Activated CD4-positive, alpha-beta T cell treated with anti-CD3 and anti-CD28 coated beads, Interleukin-2, amount 50 U/mL, for 4 hours (primary cell): ENCODE data around the gene GRAP2.

Experiments used
- DNase-seq, 2 experiments: peaks; one replicate each; pipeline ENCODE4 v3.0.0-alpha.2; 2020

Gene GRAP2

DNA sequence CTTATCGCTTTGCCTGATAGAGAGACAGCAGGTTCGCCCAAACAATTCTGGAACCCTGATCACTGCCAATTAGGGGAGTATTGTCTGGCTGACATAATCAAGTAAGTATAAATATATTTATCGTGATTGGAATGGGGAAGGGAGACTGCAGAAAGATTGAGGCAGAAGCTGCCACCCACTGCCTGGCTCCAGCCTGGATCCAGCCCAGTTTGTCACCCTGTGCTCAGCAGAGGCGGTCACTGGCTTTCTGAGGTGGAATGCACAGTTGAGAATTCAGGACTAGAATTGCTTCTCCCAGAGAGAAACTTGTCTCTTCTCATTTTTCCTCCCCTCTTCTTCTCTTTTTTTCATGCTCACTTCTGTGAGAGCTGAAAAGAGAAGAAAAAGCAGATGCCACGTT, 25.9 kb downstream of the GRAP2 start:
- no peak for DNase-seq

DNA sequence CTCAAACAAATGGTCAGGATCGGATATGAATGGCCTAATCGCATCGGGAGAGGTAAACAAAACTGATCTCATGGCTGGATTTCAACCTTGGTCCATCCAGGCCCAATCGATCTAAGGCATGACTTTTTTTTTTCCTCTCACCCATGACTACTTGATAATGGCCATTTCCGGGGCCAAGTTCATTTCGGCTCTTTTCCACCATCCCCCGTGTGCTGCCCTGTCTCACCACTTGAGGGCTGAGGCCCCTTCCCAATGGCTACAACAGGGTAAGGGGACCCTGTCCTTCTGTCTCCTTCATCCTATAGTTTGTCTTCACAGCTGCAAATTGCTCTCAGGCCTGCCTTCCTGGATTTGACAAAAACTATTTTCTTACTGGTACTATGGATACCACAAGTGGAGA, 26.7 kb downstream of the GRAP2 start:
- no peak for DNase-seq

DNA sequence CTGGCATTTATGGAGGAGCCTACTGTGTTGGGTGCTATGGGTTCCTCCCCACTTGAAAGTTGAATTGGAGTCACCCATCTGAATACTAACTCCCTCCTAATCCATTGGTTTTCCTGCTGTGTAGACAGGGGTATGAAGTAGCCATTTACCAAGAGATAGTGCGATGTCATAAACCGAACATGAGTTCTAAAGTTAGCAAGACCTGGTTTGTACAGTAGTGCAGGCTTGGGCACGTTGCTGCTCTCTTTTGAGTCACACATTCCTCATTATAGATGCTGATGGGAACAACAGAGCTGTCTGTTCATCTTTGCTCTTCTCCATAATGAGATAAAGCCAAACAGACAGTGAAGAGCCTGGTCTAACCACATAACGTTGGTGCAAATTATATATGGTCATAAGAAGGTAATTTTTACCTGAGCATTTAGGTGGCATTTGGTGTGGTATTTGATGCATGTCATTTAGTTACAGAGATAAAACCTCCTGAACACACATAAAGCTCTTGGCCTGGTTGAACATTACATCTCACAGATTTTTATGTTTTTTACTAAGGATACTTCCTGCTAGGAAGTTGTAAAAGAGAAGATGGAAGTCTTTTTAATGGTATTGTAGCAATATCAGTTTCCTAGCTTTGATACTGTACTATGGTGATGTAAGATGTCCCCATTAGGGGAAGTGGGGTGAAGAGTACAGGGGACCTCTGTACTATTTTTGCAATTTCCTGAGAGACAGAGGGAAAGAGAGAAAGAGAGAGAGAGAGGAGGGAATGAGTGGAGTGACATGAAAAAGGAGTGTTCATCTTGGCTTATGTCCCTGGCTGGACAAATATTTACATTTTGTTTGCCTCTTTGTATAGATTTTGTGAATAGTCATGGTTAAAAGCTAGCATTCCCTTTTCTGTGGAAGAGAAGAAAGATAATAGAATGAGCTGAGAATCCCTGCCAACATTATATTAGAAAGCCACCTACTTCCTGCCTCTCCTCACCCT, 27.9 kb downstream of the GRAP2 start:
- DNase-seq, result no peak

DNA sequence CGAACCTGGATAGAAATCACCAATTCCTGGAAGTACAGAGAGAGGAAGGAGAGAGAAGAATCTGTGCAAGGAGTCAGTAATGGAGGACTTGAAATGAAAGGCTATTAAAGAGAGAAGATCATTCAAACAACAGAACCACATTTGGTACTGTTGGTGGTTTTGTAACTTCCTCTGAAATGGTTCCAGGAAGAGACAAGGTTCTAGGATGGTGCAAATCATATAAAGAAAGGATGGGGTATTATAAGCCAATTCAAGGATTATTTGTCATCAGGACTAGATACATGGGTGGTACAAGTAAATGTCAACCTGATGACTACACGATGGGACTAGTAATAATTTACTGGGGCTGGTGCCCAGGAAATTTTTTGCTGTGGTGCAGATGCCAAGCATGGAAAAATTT, 30.4 kb downstream of the GRAP2 start:
- no peak for DNase-seq

DNA sequence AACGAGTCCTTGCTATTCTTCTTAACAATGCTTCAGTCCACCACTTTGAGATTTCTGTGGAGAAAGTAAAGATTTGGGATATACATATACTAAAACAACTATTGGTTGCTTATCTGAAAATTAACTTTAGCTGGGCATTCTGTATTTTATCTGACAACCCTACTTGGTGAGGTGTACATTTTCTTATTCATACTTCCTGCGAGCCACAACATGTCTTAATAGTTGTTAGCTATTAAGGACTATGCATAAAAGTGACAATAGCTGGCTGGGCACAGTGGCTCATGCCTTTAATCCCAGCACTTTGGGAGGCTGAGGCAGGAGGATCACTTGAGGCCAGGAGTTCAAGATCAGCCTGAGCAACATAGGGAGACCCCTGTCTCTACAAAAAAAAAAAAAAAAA, 31.3 kb downstream of the GRAP2 start:
- no peak for DNase-seq

DNA sequence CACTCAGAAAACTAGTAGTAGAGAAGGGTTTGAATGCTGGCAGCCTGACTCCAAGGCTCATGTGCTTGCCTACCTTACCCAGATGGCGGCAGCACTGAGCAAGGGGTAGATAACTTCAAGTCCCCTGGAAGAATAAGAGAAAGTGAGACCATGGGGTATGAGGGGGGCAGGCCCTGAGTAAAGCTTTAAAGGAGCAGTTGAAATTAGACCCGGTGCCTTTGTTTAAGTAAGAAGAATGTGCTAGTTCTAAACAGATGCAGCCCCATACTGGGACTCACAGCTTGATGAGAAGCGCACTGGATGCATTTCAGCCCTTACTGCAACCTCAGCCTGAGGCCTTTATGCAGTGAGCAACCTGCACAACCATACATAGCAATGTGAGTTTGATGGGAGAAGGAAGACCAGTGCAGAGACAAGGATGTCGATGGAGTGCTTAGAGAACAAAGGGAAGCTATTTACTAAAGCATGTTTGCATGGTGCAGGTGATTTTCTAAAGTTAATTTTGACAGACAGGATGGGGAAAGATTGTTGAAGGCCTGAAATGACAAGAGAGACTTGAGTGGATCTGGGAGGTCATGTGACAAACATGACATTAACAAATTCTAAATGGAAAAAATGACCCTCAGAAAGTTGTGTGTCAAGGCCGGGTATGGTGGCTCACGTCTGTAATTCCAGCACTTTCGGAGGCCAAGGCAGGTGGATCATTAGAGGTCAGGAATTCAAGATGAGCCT, 32.2 kb downstream of the GRAP2 start:
- DNase-seq, result peak; percentile 28 to 36

DNA sequence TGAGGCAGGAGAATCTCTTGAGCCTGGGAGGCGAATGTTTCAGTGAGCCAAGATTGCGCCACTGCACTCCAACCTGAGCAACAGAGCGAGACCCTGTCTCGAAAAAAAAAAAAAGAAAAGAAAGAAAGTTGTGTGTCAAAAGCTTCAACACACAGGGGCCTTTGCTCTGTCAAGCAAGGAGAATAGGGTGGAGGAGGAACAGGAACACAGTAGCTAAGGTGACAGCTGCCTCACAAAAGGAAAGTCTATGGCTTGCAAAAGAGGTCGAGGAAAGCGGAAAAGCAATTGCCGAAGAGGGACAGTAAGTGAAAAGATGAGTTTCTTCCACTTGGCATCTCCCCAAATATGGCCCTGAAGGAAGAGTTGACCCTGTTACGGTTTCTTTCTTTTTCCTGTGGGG, 32.9 kb downstream of the GRAP2 start:
- DNase-seq, result no peak

DNA sequence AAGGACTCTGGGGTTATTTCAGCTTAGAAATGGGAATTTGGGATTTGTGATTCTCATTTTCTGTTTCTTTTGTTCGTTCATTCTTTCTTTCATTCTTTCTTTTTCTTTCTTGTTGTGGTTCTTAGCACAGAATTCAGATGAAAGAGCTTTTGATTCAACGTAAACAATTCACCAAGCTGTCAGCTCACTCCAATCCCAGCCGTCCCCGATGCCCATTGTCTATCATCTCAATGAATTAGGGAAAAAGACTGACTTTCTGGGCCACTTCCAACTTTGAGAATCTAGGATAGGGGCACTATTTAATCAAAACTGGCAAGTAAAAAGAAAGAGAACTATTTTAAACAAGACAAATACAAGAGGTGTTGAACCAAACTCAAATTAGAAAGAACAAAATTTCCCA, 34.2 kb downstream of the GRAP2 start:
- no peak for DNase-seq

DNA sequence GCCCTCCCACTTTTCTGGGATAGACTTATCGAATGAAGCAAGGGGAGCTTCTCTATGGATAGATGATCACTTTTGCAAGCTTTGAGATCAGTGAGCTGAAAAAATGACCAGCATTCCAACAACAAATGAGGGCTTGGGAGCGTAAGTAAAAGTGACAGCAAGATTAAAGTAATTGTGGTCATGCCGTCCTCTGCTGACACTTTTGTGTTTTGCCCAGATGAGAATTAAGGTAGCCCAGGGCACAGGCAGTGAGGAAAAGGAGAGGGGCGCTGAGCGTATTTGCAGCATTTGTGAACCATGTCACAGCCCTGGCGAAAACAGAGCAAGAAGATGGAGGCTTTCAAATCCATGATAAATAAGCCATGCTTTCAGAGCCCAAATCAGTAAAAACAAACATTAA, 34.7 kb downstream of the GRAP2 start:
- no peak for DNase-seq

DNA sequence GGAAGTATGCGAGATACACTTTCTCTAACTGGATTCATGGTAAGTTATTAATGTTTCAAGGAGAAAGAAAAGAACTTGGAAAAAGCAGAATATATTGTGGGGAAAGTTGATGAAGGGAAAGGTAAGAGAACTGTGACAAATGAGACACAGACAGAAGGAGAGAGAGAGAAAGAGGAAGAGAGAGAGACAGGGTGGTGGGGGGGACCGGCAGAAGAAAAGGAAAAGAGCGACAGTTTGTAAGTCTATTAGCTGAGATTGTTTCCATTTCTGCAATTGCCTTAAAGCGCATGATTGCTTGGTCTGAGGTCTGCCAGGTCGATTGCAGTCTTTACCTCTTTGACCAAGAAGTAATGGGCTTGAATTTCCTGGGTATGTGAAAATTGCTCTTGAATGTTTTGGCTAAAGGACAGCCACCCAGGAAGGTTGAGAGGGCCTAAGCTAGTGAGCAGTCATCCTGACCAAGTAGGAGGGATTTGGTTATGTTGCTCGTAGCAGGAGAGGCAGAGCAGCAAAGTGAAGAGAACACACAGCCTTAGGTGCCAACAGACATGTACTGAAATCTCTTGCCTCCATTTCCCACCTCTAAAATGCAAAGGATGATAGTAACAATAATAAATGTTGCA, 35.8 kb downstream of the GRAP2 start:
- DNase-seq, result no peak

DNA sequence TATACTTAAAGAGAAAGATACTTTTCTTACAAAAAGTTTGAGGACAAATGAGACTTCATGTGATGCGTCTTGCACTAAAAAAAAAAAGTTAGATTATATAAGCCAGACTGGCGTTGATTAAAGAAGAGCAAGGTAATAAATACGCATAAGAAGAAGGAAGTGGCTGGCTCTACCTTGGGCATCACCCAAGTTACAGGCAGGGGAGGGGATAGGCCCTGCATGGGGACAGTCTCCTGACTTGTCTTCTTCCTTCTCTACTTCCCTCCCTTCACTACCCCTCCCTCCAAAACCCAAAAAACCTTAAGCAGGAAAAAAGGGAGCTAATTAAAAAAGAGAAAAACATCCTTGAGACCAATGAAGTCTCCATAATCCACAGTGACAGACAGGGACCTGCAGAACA, 37.0 kb downstream of the GRAP2 start:
- no peak for DNase-seq

DNA sequence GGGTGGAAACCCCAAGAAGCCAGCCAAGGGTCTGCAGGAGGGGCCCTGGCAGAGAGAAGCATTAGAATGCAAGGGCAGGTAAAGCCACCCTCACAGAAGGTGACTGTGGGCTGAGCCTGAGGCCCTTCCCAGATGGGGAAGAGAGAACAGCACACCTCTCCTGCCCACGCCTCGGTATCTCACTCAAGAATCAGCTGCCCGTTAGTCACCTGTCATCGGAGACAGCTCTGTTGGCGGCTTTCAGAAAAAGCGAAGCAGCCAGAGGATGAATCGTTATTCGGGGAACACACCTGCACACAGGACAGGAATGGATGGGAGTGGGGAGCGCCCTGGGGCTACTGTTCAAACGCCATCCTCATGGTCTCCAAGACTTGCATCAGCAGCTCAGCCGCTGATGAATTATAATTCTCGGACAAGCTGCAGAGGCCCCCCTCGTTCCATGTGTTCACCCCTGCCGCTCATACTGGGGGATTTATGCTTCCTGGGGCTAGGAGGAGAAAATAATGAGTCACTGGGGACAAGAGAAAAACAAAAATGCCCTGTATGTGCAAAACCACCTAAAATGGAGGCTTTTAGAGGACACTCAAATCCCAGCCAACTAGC, 37.7 kb downstream of the GRAP2 start:
- DNase-seq, result peak; percentile 57 to 66

DNA sequence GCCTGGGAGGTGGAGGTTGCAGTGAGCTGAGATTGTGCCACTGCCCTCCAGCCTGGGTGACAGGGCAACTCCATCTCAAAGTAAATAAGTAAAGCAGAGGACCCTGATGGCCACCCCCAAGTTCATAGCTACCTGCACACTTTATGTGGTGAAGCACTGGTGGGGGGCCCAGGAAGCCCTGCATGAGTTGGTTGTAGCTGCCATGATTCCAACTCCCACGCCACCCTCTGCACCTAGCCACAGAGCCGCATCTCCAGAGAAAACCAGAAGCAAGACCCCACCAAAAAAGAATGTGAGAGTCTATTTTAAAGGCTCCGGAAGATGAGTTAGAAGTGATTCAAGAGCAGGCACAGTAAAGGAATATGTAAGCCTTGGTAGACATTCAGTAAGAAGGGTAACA, 38.9 kb downstream of the GRAP2 start:
- no peak for DNase-seq

DNA sequence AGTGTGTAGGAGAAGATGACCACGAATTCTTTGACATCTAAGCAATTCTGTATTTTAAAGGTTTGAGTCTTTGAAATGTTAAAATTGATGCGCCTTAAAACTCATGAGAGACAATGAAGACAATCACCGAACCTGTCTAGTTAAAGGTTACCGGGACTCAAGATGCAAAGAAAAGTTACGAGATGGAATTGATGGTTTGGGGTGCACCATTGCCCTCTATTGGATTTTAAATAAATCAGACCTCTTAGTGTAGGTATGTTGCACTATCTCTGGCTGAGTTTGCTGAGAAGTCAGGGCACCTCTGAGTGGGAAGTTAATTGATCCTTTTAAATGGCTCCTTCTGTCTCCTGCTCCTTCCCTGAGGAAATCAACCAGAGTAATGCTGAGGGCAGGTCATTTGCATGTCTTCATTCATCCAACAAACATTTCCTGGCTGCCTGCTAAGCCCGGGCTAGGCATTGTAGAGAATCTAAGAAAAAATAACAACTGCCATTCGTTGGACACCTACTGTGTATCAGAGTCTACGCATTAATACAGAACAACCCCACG, 39.9 kb downstream of the GRAP2 start:
- no peak for DNase-seq

DNA sequence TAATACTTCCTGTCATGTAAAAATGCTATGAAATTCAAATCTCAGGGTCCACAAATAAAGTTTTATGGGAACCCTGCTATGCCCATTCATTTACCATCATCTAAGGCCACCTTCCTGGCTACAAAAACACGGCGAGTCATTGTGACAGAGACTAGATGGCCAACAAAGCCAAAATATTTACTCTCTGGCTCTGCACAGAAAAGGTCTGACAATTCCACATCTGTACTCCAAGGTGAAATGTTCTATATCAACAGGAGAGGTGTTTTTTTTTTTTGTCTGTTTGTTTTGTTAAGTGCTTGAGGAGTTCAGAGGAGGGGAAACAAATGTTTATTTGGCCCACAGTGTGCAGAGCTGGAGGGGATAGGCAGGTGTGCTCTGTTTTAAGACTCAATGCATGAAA, 40.7 kb downstream of the GRAP2 start:
- DNase-seq, result no peak

DNA sequence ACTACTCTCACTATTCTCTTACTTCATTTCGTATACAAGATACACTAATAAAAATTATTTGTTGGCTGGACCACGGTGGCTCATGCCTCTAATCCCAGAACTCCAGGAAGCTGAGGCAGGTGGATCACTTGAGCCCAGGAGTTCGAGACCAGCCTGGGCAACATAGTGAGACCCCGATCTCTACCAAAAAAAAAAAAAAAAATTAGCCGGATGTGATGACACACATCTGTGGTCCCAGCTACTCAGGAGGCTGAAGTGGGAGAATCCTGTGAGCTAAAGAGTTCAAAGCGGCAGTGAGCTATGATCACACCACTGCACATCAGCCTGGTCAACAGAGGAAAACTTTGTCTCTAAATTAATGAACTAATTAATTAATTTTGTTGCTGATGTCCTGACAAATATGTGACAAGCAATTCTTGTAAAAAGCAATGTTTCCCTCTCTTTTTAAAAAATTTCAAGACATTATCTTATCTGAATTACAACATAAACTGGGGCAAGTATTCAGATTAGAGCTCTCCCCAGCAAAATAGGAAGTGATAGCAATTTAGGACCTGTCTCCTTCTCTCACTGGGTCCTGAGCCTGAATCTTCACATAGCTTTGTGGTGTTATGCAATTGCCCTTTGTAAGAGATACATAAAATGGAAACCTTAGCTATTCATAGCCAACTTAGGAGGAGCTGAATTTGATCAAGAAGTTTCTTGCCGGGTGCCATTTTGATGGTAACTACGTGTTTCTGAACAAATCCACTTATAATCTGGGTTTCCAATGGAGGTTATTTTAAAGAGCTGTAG, 41.8 kb downstream of the GRAP2 start:
- no peak for DNase-seq

DNA sequence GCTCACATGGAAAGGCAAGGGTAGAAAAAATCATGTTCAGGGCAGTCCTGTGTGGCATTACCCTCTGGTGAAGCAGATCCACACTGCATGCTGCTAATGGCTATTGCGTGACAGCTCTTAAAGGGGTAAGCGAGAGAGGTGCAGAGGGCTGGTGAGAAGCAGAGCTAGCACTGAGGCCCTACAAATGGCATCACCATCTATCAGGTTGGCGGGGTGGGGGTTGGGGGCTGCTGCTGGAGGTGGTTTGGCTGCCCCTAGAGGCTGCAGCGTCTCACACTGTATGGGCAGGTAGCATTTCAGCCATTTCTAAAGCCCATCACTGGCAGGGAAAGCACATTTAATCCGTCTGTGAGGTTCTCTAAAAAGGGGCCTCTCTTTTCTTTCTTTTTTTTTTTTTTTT, 42.5 kb downstream of the GRAP2 start:
- DNase-seq, result no peak

DNA sequence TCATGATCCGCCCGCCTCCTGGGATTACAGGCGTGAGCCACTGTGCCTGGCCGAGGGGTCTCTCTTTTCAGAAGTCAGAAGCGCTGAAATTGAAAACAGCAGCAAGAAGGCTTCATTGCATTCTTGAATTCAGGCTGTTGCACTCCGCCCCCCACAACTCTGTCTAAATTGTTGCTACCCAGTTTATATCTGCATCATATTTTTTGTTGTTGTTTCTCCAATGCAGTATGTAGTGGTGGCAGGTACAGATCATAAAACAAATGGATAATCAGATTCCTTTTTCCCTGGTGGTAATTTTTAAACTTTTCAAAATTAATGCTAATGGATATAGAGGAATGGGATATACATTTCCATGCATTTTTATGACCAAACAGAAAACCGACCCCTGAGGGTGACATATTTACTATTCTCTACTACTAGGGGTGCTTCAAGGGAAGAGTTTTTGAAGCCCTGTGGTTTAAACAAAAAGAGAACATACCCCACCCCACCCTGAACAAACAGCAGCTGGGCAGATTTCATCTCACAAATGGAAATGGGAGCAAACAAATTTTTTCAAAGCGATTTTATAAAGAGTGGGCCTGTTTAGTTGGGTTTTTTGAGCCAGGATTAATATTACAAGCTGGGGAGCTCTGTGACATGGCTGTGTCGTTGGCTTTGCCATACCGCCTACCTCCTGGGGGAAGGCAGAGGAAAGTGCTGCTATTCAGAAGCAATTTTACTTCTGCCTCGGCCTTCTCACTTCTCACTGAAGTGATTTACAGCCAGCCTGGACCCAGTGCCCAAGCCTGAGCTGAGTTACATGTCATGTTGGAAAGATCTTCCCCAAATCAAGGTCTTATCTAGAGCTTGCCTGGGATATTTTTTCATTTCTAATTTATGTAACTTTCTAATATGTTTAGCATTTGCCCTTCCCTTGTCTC, 43.3 kb downstream of the GRAP2 start:
- no peak for DNase-seq

DNA sequence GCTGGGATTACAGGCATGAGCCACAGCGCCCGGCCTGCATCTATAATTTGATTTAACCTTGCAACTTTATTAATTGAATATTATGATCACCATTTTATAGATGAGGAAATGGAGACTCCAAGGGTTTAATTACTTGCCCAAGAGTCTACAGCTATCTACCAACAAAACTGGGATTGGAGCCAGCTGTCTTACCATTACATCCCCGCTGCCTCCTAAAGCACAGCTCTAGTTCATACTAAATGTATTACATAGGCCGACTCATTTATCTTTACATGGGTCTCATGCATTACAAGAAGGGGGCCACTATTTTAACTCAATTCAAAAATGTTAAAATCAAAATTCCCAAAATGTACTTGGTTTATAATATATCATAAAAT, 45.2 kb downstream of the GRAP2 start:
- DNase-seq, result no peak

DNA sequence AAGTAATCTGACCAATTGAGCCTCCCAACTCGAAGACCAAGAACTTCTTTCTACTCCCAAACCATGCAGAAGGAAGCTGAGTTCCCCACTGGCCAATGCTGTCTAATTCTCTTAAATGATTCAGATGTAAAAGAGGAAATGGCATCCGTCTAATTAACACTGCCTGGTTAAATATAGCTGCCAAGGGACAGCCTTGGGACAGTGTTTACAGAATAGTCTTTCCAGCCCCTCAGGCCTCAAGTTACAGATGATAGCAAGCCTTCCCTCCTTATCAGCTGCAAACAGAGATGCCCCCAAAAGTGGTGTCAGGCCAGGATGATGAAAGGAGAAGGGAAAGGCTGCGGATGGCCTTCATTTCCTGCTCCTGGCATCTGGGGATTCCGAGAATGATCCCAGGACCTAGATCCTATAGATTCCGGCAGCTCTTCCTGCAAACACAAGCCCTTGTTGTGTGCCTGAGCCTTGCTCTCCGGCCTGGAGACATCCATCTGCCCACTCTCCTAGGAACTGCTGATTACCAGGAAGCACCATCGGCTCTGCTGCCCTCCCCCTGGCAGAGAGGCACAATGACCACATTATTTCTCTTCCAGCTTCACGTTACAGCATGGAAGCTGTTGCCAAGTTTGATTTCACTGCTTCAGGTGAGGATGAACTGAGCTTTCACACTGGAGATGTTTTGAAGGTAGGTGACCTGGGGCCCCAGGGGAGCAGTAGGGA, 45.8 kb downstream of the GRAP2 start:
- DNase-seq, result no peak
